ENCODE measurements around the gene CEP152.

The CEP152 gene

GRCh38 chr15:48777645-48778330 lies 33.1 kb downstream of the CEP152 start:
- DNase-seq (ENCODE audit: low read depth) = no peak

GRCh38 chr15:48775546-48775945 lies 35.3 kb downstream of the CEP152 start:
- no peak for DNase-seq (ENCODE audit: low read depth)

- no peak for DNase-seq (ENCODE audit: low read depth)
These were observed 36.4 kb downstream of the CEP152 start for GRCh38 chr15:48774484-48774883.

- DNase-seq (ENCODE audit: low read depth) = no peak
These were observed 44.7 kb downstream of the CEP152 start for GRCh38 chr15:48766196-48766595.

GRCh38 chr15:48765022-48765421 lies 45.8 kb downstream of the CEP152 start:
- no peak for DNase-seq (ENCODE audit: low read depth)

GRCh38 chr15:48761393-48762158 lies 49.3 kb downstream of the CEP152 start:
- DNase-seq (ENCODE audit: low read depth) = no peak

GRCh38 chr15:48759921-48760320 lies 50.9 kb downstream of the CEP152 start:
- DNase-seq (ENCODE audit: low read depth) = no peak

- no peak for DNase-seq (ENCODE audit: low read depth)
These were observed 53.2 kb downstream of the CEP152 start for GRCh38 chr15:48757661-48758060.

GRCh38 chr15:48754011-48754410 lies 56.9 kb downstream of the CEP152 start:
- no peak for DNase-seq (ENCODE audit: low read depth)

GRCh38 chr15:48751595-48751994 lies 59.3 kb downstream of the CEP152 start:
- no peak for DNase-seq (ENCODE audit: low read depth)

GRCh38 chr15:48748535-48748934 lies 62.3 kb downstream of the CEP152 start:
- no peak for DNase-seq (ENCODE audit: low read depth)

- DNase-seq (ENCODE audit: low read depth) = no peak
These were observed 77.3 kb downstream of the CEP152 start for GRCh38 chr15:48733615-48734014.

- no peak for DNase-seq (ENCODE audit: low read depth)
These were observed 80.4 kb downstream of the CEP152 start for GRCh38 chr15:48730506-48730905.

GRCh38 chr15:48723969-48724368 lies 86.9 kb downstream of the CEP152 start:
- DNase-seq (ENCODE audit: low read depth) = no peak

GRCh38 chr15:48722764-48723661 lies 87.9 kb downstream of the CEP152 start:
- no peak for DNase-seq (ENCODE audit: low read depth)

GRCh38 chr15:48721061-48721810 lies 89.6 kb downstream of the CEP152 start:
- no peak for DNase-seq (ENCODE audit: low read depth)

GRCh38 chr15:48720646-48721045 lies 90.2 kb downstream of the CEP152 start:
- DNase-seq (ENCODE audit: low read depth) = no peak

- DNase-seq (ENCODE audit: low read depth) = no peak
These were observed 91.2 kb downstream of the CEP152 start for GRCh38 chr15:48719668-48720067.

GRCh38 chr15:48718646-48719045 lies 92.2 kb downstream of the CEP152 start:
- no peak for DNase-seq (ENCODE audit: low read depth)

- no peak for DNase-seq (ENCODE audit: low read depth)
These were observed 93.4 kb downstream of the CEP152 start for GRCh38 chr15:48717458-48717857.

GRCh38 chr15:48712546-48712945 lies 98.3 kb downstream of the CEP152 start:
- no peak for DNase-seq (ENCODE audit: low read depth)

Data from T follicular helper cell (primary cell).